Activated naive CD8-positive, alpha-beta T cell treated with anti-CD3 and anti-CD28 coated beads, Interleukin-2, amount 50 U/mL, for 24 hours (primary cell): ENCODE data around the gene MRPS26.

Experiments
- ATAC-seq: fragments of 150-1000 bp; cut with Tn5 transposase; one replicate; pipeline ENCODE4 v1.10.0; 2021
- DNase-seq: peaks from one replicate; pipeline ENCODE4 v3.0.0; 2021
- H3K27ac Mint-ChIP-seq: one replicate; pipeline ENCODE4 v1.8.0; 2021; ENCODE audit warnings: mild to moderate bottlenecking, mixed read lengths
- H3K27me3 Mint-ChIP-seq: one replicate; pipeline ENCODE4 v1.8.0; 2021; ENCODE audit warnings: mixed read lengths
- H3K36me3 Mint-ChIP-seq: one replicate; pipeline ENCODE4 v1.8.0; 2021; ENCODE audit warnings: low read depth, mixed read lengths
- H3K4me1 Mint-ChIP-seq: one replicate; pipeline ENCODE4 v1.8.0; 2021; ENCODE audit warnings: mixed read lengths
- H3K4me3 Mint-ChIP-seq: one replicate; pipeline ENCODE4 v1.8.0; 2021; ENCODE audit warnings: mild to moderate bottlenecking, moderate library complexity, mixed read lengths
- H3K9me3 Mint-ChIP-seq: one replicate; pipeline ENCODE4 v1.8.0; 2021; ENCODE audit warnings: mixed read lengths

Gene MRPS26

DNA sequence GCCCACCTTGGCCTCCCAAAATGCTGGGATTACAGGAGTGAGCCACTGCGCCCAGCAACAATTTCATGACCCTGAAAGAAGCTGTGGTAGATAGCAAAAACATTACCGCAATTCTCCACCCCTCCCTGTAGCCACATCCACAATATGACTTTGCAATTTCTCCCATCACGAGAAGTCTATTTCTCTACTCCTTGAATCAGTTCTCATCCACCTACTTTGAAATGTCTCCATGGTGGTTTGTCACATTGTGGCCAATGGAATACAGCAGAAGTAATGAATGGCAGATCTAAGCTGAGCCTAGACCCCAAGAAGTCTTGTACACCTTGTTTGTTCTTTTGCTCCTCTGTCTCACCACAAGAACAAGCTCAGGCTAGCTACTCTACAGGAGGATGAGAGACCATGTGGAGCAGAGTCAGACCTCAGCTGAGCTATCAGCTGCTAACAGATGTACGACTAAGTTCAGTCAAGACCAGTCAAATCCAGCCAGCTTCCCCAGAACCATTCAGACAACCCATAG is 31.8 kb downstream of the MRPS26 start:
- H3K27me3 Mint-ChIP-seq, result peaks cover 30% of the 10 kb centered on the region
- peaks cover 19% of the 10 kb centered on the region for H3K4me1 Mint-ChIP-seq
- DNase-seq (no peak), ATAC-seq (peak; percentile 30)
- H3K27ac Mint-ChIP-seq, result peak overlapping the region; percentile 21
- H3K4me3 Mint-ChIP-seq, result no peak overlapping the region
- H3K36me3 Mint-ChIP-seq, result no peaks in the 10 kb centered on the region
- H3K9me3 Mint-ChIP-seq, result no peaks in the 10 kb centered on the region

DNA sequence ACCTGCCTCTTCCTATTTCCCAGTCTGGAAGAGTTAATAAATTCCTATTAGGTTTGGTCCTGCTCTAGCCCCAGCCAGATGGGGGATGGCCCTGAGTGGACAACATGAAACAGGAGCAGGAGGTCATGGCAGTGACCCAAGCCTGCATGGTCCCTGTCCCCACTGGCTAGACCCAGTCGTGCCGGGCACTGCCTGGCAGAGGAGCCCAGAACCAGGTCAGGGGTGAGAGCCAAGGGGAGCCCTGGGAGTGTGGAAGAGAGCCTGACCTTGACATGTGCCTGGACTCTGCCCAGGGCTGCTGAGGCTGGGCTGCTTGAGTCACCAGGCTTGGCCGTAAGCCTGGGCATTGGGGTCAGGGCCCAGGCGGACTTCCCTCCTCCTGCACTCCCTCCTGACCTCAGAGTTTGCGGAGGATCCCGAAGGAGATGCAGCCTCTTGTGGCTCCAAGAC is 35.1 kb downstream of the MRPS26 start:
- H3K27ac Mint-ChIP-seq, result no peak overlapping the region
- ATAC-seq, result no peak
- peaks cover 22% of the 10 kb centered on the region for H3K4me1 Mint-ChIP-seq
- peaks cover 46% of the 10 kb centered on the region for H3K27me3 Mint-ChIP-seq
- no peak overlapping the region for H3K4me3 Mint-ChIP-seq
- no peaks in the 10 kb centered on the region for H3K9me3 Mint-ChIP-seq
- no peaks in the 10 kb centered on the region for H3K36me3 Mint-ChIP-seq
- no peak for DNase-seq

DNA sequence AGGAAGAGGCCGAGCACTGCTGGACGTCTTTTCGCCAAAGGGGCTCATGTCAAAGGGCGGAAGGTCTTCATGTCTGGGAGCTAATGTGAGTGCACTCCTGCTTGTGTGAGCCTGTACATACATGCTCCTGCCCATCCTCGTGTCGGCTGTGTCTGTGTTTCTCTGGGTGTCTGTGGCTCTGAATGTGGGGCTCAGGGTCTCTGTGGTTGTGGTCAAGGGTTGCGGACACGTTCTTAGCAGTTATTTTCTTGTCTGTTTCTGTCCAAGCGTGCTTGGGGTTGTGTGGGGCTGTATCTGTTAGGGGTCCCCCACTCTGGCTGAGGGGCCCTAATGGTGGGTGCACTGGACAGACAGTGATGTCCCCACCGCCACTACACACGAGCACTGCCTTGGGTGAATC is 35.8 kb downstream of the MRPS26 start:
- no peak for ATAC-seq
- DNase-seq, result no peak
- H3K27ac Mint-ChIP-seq, result no peak overlapping the region
- H3K9me3 Mint-ChIP-seq, result no peaks in the 10 kb centered on the region
- H3K4me3 Mint-ChIP-seq, result no peak overlapping the region
- H3K4me1 Mint-ChIP-seq, result peaks cover 22% of the 10 kb centered on the region
- no peaks in the 10 kb centered on the region for H3K36me3 Mint-ChIP-seq
- peaks cover 47% of the 10 kb centered on the region for H3K27me3 Mint-ChIP-seq

DNA sequence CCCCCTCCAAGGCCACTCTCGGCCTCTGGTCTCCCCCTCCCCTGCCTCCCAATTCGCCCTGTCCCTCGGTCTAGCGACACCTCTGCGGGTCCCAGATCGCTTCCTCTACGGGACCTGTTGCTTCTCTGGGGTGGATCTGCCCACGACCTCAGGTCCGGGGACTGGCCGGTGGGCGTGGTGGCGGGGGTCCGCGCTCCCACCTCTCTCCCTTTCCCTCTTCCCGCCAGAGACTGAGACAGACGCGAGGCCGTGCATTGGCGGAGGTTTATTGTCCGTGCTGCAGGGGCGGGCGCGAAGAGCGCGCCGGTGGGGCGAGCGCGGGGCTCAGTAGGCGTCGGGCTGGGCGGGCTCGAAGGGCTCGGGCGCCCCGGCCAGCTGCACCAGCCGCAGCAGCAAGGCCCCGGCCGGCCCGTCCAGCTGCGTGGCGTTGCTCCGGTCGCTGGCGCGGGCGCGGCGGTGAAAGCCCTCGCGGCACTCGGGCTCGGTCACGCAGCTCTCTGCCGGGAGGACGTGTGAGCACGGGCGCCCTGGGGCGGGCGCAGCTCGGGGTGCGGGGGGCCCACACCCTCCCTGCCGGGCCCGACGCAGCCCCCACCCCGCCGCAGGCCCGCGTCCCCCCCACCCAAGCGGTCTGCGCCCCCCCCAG is 36.6 kb downstream of the MRPS26 start:
- H3K4me1 Mint-ChIP-seq, result peaks cover 15% of the 10 kb centered on the region
- ATAC-seq (no peak), DNase-seq (no peak)
- H3K27me3 Mint-ChIP-seq, result peaks cover 47% of the 10 kb centered on the region
- H3K36me3 Mint-ChIP-seq, result no peaks in the 10 kb centered on the region
- H3K9me3 Mint-ChIP-seq, result no peaks in the 10 kb centered on the region
- H3K4me3 Mint-ChIP-seq, result peak overlapping the region; percentile 32
- H3K27ac Mint-ChIP-seq, result no peak overlapping the region

DNA sequence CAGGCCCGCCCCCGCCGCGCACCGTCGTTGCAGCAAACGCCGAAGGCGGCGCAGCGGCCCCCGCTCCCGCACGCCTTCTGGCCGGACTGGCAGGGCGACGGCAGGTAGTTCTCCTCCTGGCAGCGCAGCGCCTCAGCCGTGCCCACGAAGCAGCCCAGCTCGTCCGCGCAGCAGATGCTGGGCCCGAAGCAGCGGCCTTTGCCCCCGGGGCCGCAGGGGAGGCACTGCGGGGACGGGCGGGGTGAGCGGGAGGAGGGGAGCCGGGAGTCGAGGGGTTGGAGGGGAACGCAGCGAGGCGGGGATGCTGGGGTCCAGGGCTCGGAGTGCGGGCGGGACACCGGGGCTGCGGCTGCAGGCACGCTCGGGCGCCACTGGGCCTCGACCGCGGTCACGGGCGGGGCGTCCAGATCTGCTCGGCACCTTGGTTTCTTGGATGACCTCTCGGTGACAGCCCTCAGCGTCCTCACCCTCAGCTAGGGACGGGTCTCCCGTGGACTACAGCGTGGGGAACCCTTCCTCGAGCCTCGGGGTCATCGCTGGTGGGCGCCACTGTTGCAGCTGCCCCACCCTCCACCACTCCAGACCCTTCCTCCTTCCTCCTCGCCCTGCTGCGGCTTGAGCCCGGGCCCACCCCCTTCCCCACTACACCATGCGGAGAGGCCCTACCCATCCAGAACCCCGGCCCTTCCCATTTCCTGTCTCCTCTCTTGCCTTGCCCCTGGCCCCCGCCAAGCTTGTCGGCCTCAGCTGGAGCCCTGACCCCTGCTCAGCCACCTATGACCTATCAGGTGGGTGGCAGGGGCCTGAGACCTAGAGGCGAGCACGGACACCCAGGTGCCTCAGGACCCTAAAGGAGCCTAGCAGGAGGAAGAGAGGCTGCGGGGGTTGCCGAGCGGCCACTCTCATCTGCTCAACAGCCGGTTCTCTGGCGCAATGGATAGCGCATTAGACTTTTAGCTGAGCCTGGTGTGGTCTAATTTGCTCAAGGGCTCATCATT is 37.4 kb downstream of the MRPS26 start:
- Mint-ChIP-seq H3K4me1 (peaks cover 9% of the 10 kb centered on the region), H3K36me3 (no peaks in the 10 kb centered on the region), H3K27ac (no peak overlapping the region), H3K9me3 (no peaks in the 10 kb centered on the region), H3K27me3 (peaks cover 45% of the 10 kb centered on the region), H3K4me3 (peak overlapping the region; percentile 38)
- ATAC-seq (no peak), DNase-seq (no peak)

DNA sequence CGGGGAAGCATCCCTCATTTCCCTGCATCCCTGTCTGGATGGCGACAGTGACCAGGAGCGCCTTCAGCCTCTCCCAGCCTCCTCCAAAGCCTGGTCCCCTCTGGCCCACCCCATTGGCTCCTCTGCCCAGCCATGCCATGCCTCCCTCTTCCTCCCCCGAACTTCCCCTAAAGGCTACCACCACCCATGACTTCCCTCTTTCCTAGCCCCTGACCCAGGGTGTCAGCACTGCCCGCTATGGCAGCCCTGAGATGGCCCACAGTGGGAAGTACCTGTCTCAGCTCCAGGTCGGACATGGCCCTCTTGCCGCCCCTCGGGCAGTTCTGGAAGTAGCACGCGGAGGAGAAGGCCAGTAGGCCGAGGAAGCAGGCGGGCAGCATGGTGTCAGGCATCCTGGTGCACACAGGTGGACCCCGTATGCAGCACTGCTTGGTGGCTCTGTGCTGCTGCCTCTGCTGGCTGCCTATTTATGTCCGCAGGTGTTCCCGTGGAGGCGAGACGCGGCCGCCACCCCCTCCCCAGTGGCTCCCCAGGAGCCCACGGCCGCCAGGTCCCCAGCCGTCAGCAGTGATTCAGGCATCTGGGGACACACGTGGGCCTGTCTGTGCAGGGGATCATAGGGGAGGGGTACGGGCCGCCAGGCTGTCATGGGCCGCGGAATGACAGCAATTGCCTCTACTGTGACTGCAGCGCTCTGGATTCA is 38.6 kb downstream of the MRPS26 start, which contains the start of gene AVP:
Gene AVP, minus strand, starts transcription at position 442 of the 703 bp plus-strand sequence. Its CDS starts 50 bp downstream, at position 392.
- H3K9me3 Mint-ChIP-seq, result no peaks in the 10 kb centered on the region
- H3K4me1 Mint-ChIP-seq, result peaks cover 9% of the 10 kb centered on the region
- DNase-seq (no peak), ATAC-seq (no peak)
- H3K36me3 Mint-ChIP-seq, result no peaks in the 10 kb centered on the region
- peaks cover 45% of the 10 kb centered on the region for H3K27me3 Mint-ChIP-seq
- peak within 1 kb of the TSS; percentile 38 for H3K4me3 Mint-ChIP-seq
- H3K27ac Mint-ChIP-seq, result no peak within 1 kb of the TSS

DNA sequence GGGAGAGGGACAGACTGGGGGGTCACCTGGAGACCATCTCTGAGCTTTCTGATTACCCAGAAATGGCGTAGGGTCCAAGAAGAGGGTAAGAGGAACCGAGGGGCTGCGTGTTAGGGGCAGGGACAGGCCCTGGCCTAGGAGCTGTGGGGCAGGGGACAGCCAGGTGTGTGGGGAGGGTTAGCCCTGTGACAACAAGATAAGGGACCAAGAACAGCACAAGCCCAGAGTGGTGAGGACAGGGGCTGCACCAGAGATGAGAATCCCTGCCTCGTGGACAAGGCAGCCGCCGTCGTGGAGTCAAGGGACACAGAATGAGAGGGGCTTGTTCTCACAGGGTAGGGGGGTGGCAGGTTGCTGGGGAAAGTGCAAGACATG is 39.1 kb downstream of the MRPS26 start:
- H3K36me3 Mint-ChIP-seq, result no peaks in the 10 kb centered on the region
- H3K4me3 Mint-ChIP-seq, result no peak overlapping the region
- peaks cover 46% of the 10 kb centered on the region for H3K27me3 Mint-ChIP-seq
- H3K4me1 Mint-ChIP-seq, result peaks cover 9% of the 10 kb centered on the region
- DNase-seq (no peak), ATAC-seq (no peak)
- H3K9me3 Mint-ChIP-seq, result no peaks in the 10 kb centered on the region
- H3K27ac Mint-ChIP-seq, result no peak overlapping the region

DNA sequence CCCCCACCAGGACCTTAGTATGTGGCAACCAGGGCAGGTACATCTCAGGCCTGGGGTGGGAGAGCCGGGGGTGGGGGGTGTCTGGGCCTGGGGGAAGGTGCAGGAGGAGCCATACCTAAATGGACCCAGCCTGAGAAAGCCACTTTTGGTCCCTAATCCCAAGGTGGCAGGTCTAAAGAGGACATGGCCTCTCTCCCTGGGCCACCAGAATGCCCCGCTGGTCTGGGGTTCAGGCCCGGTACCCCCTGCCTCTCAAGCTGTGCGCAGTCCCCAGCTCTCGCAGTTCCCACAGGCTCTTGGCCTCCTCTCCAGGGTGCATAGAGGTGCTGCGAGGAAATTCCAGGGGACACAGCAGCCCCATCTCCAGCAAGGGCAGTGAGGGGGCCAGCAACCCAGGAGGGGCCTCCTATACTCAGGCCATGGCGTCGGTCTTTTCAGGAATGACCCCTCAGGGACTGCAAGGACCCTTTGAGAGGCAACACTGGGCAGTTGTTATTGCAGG is 39.8 kb downstream of the MRPS26 start:
- no peak for ATAC-seq
- peaks cover 14% of the 10 kb centered on the region for H3K4me1 Mint-ChIP-seq
- no peak for DNase-seq
- H3K27me3 Mint-ChIP-seq, result peaks cover 42% of the 10 kb centered on the region
- no peak overlapping the region for H3K4me3 Mint-ChIP-seq
- H3K36me3 Mint-ChIP-seq, result no peaks in the 10 kb centered on the region
- H3K27ac Mint-ChIP-seq, result no peak overlapping the region
- H3K9me3 Mint-ChIP-seq, result no peaks in the 10 kb centered on the region

DNA sequence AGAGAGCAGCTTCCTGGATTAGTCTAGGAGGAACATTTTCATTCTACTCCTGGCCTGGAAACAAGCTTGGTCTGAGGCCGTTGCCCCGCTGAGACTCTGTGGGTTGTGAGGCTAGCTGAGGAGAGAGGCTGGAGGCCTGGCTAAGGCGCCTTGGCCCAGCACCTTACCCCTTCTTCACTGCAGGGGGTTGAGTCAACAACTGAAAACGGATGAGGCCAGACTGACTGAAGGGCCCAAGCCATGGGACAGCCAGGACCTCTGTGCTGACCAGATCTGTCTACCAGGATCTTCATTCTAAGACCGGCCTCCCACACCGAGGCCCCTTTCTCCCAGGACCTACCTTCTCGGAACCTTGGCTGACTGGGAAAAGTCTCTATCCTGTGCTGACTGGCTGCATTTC is 42.2 kb downstream of the MRPS26 start:
- Mint-ChIP-seq H3K27ac (no peak overlapping the region), H3K4me3 (no peak overlapping the region), H3K36me3 (no peaks in the 10 kb centered on the region), H3K4me1 (peaks cover 19% of the 10 kb centered on the region), H3K27me3 (peaks cover 32% of the 10 kb centered on the region), H3K9me3 (no peaks in the 10 kb centered on the region)
- DNase-seq (no peak), ATAC-seq (no peak)

DNA sequence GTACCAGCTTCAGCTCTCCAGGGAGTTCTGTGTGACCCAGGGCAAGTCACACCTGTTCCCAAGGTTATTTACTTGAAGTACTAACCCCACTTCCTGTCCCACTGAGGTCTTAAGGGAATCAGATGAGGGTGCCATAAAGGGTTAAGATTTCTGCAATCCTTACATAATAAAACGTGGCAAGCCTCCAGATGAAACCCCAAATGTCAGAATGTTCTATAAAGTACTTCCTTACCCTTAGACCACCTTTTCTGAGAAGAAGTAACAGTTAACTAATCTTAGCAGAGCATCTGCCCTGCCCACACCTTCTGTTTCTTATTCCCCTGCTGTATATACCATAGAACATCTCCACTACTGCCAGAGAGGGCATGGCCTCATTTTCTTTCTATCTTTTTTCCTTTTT is 44.7 kb downstream of the MRPS26 start:
- DNase-seq (no peak), ATAC-seq (no peak)
- peaks cover 28% of the 10 kb centered on the region for H3K4me1 Mint-ChIP-seq
- H3K4me3 Mint-ChIP-seq, result no peak overlapping the region
- peaks cover 14% of the 10 kb centered on the region for H3K27me3 Mint-ChIP-seq
- no peaks in the 10 kb centered on the region for H3K36me3 Mint-ChIP-seq
- no peaks in the 10 kb centered on the region for H3K9me3 Mint-ChIP-seq
- no peak overlapping the region for H3K27ac Mint-ChIP-seq

DNA sequence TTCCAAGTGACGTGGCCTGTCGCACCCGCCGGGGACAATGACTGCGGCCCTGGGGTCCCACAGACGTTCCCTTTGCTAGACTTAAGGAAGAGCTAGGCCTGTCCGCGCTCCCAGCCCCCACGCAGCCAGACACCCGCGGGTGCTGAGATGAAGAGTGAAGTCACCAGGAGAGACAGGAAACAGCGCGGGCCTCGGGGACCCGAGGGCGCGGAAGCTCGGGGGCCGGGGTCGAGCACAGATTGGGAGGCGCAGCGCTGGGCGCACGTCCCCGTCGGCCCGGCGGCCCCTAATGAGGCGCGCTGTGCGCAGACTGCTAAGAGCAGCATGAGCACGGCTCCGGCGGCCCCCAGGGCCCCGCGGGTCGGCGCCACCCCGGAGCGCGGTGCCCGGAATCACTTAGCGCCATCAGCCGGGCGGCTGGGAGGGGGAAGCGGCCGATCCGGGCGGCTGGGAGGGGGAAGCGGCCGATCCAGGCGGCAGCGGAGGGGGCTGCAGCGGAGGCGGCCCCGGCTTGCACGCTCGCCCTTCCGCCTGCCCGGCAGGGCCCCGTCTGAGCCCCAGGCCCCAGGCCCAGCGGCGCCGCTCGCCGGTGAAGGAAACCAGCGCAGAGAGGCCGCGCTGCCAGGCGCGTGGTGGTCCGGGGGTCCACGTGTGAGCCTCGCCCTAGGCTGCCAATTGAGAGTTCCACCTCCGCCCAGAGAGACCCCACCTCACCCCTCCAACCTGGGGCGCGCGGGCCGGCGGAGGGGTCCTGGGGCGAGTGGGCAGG is 46.9 kb downstream of the MRPS26 start:
- Mint-ChIP-seq H3K36me3 (no peaks in the 10 kb centered on the region), H3K27ac (peak overlapping the region; percentile 87), H3K27me3 (peaks cover 13% of the 10 kb centered on the region), H3K9me3 (no peaks in the 10 kb centered on the region), H3K4me1 (peaks cover 28% of the 10 kb centered on the region), H3K4me3 (peak overlapping the region; percentile 78)
- DNase-seq (peak; percentile 51), ATAC-seq (peak; percentile 51)

DNA sequence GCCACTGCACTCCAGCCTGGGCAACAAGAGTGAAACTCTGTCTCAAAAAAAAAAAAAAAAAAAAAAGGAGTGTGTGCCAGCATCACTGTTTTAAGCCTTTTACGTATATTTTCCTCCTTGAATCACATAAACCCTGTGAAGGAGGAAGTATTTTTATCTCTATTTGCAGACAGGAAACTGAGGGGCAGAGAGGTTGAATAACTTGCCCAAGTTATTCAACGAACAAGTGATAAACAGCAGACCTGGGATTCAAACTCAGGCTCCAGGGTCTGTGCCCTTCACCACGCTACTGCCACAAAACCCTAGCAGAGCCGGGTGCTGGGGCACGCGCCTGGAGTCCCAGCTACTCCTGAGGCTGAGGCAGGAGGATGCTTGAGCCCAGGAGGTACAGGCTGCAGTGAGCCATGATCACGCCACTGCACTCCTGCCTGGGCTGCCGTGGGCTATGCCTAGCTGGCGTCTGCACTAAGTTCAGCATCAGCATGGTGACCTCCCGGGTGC is 48.1 kb downstream of the MRPS26 start:
- ATAC-seq, result no peak

DNA sequence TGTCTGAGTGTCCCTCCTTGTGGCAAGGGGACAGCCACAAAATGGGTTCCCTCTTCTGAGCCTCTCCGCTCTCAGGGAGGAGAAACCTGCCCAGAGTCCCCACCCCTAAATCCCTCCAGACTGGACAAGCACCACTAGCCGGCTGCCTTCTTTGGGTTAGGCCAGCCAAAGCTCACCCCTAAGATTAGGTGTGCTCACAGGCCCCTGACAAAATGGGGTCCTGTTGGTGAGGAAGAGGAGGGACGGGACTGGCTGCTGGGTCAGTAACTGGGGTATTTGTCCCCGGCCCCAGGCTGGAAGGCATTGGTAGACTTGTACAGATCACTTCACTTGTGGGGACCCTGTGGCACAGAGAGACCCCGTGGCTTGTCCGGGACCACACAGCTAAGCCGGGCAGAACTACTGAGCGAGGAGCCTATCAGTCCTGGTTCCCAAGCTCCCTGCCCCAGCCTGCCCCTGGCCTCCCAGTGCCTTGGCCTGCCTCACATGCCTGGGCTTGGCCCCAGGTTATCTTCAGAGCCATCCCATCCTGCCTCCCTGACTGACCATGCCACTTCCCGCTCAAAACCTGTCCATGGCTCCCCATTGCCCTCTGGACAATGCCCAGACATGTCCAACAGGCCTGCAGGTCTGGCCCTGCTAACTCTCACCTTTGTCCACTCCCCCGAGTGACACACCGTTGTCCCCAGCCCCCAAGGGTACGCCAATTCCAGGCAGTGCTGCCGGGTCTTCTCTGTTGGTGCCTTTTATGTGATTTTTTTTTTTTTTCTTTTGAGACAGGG is 49.2 kb downstream of the MRPS26 start:
- ATAC-seq (no peak), DNase-seq (no peak)
- Mint-ChIP-seq H3K4me3 (no peak overlapping the region), H3K27ac (no peak overlapping the region), H3K9me3 (no peaks in the 10 kb centered on the region), H3K27me3 (peaks cover 12% of the 10 kb centered on the region), H3K4me1 (peaks cover 28% of the 10 kb centered on the region), H3K36me3 (no peaks in the 10 kb centered on the region)

More for the DNA sequence above, 48.1 kb downstream of the MRPS26 start:
- H3K9me3 Mint-ChIP-seq, result no peaks in the 10 kb centered on the region
- peaks cover 28% of the 10 kb centered on the region for H3K4me1 Mint-ChIP-seq
- no peaks in the 10 kb centered on the region for H3K36me3 Mint-ChIP-seq
- H3K27me3 Mint-ChIP-seq, result peaks cover 15% of the 10 kb centered on the region
- DNase-seq, result no peak
- peak overlapping the region; percentile 52 for H3K4me3 Mint-ChIP-seq
- peak overlapping the region; percentile 75 for H3K27ac Mint-ChIP-seq
